Psoas muscle (tissue), 8 donors: ENCODE results near the gene C12orf75. TPM values are rescaled to one million over a fixed set of nuclear protein-coding genes. Genes with fewer than 3 reads are reported as not detected.
A peak's percentile ranks its signal among the peaks of the same experiment; 100 is the strongest.

Experiments
- ATAC-seq, 4 donors: fragments of 200-7000 bp; cut with Tn5 transposase; one replicate each; pipeline ENCODE4 v1.9.1; 2020; ENCODE audit warnings: moderate library complexity in 3 of 4, mild to moderate bottlenecking in 2 of 4
- DNase-seq, 2 donors: peaks; one replicate each; pipeline ENCODE4 v3.0.0-alpha.2; 2020
- H3K27ac ChIP-seq: fragments of 200-600 bp; one replicate; pipeline ENCODE4 v1.8.0; 2022
- H3K27me3 ChIP-seq, 3 donors: fragments of 200-600 bp in 1 of 3; one replicate each; pipeline versions ENCODE4 v1.6.1 to v1.8.0; 2013 to 2022; ENCODE audit warnings: low read length in 2 of 3, mild to moderate bottlenecking in 2 of 3, moderate library complexity in 1 of 3; ENCODE audit not compliant: insufficient read depth in 3 of 3
- H3K36me3 ChIP-seq, 2 donors: fragments of 200-600 bp in 1 of 2; one replicate each; pipeline versions ENCODE4 v1.6.1 to v1.8.0; 2013 to 2022; ENCODE audit warnings: low read depth in 1 of 2, mild to moderate bottlenecking in 1 of 2, moderate library complexity in 1 of 2; ENCODE audit not compliant: insufficient read depth in 1 of 2
- H3K4me1 ChIP-seq: fragments of 200-600 bp; one replicate; pipeline ENCODE4 v1.8.0; 2022
- H3K4me3 ChIP-seq: fragments of 200-600 bp; one replicate; pipeline ENCODE4 v1.8.0; 2022; ENCODE audit warnings: mild to moderate bottlenecking
- H3K9me3 ChIP-seq: fragments of 200-600 bp; one replicate; pipeline ENCODE4 v1.8.0; 2022
- CTCF ChIP-seq: fragments of 200-600 bp; IDR thresholded peaks from one replicate; pipeline ENCODE4 v1.8.0; 2022; ENCODE audit warnings: antibody characterized with exemption
- WGBS, 3 donors: extraction: QIAGEN DNeasy Blood & Tissue Kit; methylation state at CpG; one replicate each; pipeline versions ENCODE4 v1.1.6 to v1.1.7; 2013; 5-methylcytosine and 5-hydroxymethylcytosine counted together
- intact Hi-C, 2 donors: fragments of 100-400 bp; cut with DNase I; formaldehyde crosslinking; loops; one replicate each; pipeline versions ENCODE4 v1.11.0 to v1.14.2; 2022
- polyA plus RNA-seq, 3 donors: library from polyadenylated mRNA; stranded (reverse); fragments of 200-250 nt; gene quantifications; one replicate each; pipeline ENCODE4 v1.2.3, GENCODE V29; 2013
- total RNA-seq, 4 donors: library from RNA; stranded (reverse); fragmentation: NEBNext Ultra II Directional in 2 of 4; extraction: Animal tissue kit (Norgen Biotek cat#: 25700) in 2 of 4; gene quantifications; one replicate each; pipeline versions ENCODE4 v1.2.1 to v1.2.4, GENCODE V29; 2021 to 2023
- donor health status: healthy with polysubstance abuse.
- donor health status: DM: no; HTN: no; CAD: no; lungs with moderate emphysema.
- donor health status: Bipolar disorder and iron deficiency.
- donor health status: healthy.
- donor health status: DM: yes; HTN: yes; CAD: no.
- donor health status: DM: no; HTN: no; CAD: no.
- donor health status: DM: no; HTN: no; CAD: no.
- donor health status: DM: yes; HTN: yes; CAD: no.

C12orf75 gene
- total and polyA plus RNA-seq, 7 donors: 25.6 to 228 (median 76.5) TPM

- Histone ChIP-seq H3K9me3 (no peaks in the 10 kb centered on the region), H3K4me3 (no peak overlapping the region), H3K36me3 (no peaks in the 10 kb centered on the region), H3K27me3 (no peaks in the 10 kb centered on the region), H3K27ac (no peak overlapping the region), H3K4me1 (peaks cover 2% of the 10 kb centered on the region)
- no peak for DNase-seq
- peak in 1 of 4 donors; percentile 23 for ATAC-seq
- WGBS, 3 donors: 53 to 68% (median 65%) methylated on average over 1 of the region's 1 CpG
- TF ChIP-seq CTCF: no peak
- intact Hi-C loops: no loop called here
Measured at GRCh38 chr12:105359856-105360255, 29.4 kb downstream of the C12orf75 start.

GRCh38 chr12:105363890-105364289 is 33.4 kb downstream of the C12orf75 start:
- no peak for TF ChIP-seq CTCF
- H3K27ac ChIP-seq: no peak overlapping the region
- no peaks in the 10 kb centered on the region for H3K27me3 ChIP-seq
- H3K4me1 ChIP-seq: no peaks in the 10 kb centered on the region
- ATAC-seq: no peak
- no peaks in the 10 kb centered on the region for H3K36me3 ChIP-seq
- H3K4me3 ChIP-seq: no peak overlapping the region
- 90 to 96% (median 95%) methylated on average over 3 of the region's 3 CpGs for WGBS, 3 donors
- no peaks in the 10 kb centered on the region for H3K9me3 ChIP-seq
- intact Hi-C loops: no loop called here
- no peak for DNase-seq

GRCh38 chr12:105365231-105365630 is 34.7 kb downstream of the C12orf75 start:
- WGBS, 3 donors: 42 to 58% (median 50%) methylated on average over 3 of the region's 3 CpGs
- Histone ChIP-seq H3K9me3 (no peaks in the 10 kb centered on the region), H3K27me3 (no peaks in the 10 kb centered on the region), H3K4me3 (no peak overlapping the region), H3K27ac (no peak overlapping the region), H3K36me3 (no peaks in the 10 kb centered on the region), H3K4me1 (no peaks in the 10 kb centered on the region)
- intact Hi-C loops: no loop called here
- DNase-seq (peak; percentile 19 to 62), ATAC-seq (peak in 3 of 4 donors; percentile 68 to 84 (median 72))
- no peak for TF ChIP-seq CTCF

GRCh38 chr12:105368047-105368646 is 37.7 kb downstream of the C12orf75 start:
- Histone ChIP-seq H3K27ac (no peak overlapping the region), H3K4me1 (no peaks in the 10 kb centered on the region), H3K4me3 (no peak overlapping the region), H3K36me3 (no peaks in the 10 kb centered on the region), H3K27me3 (no peaks in the 10 kb centered on the region), H3K9me3 (no peaks in the 10 kb centered on the region)
- no peak for DNase-seq
- intact Hi-C loops: no loop called here
- no peak for ATAC-seq
- WGBS, 3 donors: 80 to 88% (median 83%) methylated on average over 6 of the region's 6 CpGs
- TF ChIP-seq CTCF: no peak

GRCh38 chr12:105369014-105369413 is 38.5 kb downstream of the C12orf75 start:
- DNase-seq (no peak), ATAC-seq (peak in 2 of 4 donors; percentile 47 to 70)
- no peak overlapping the region for H3K27ac ChIP-seq
- TF ChIP-seq CTCF: no peak
- H3K4me3 ChIP-seq: no peak overlapping the region
- H3K36me3 ChIP-seq: no peaks in the 10 kb centered on the region
- H3K4me1 ChIP-seq: no peaks in the 10 kb centered on the region
- 49 to 60% (median 58%) methylated on average over 3 of the region's 3 CpGs for WGBS, 3 donors
- intact Hi-C loops: no loop called here
- H3K27me3 ChIP-seq: no peaks in the 10 kb centered on the region
- no peaks in the 10 kb centered on the region for H3K9me3 ChIP-seq
